A549 (cell line): ENCODE measurements around the gene TXNDC2. TPM values are rescaled to one million over a fixed set of nuclear protein-coding genes. Genes with fewer than 3 reads are reported as not detected.

Experiments used
- ATAC-seq, 2 experiments: fragments of 200-7000 bp in 1 of 2; fragments of >200 bp in 1 of 2; cut with Nextera tagmentation in 1 of 2; cut with Tn5 transposase in 1 of 2; 3 replicates each; pipeline versions ENCODE4 v1.8.0 to v1.9.1; 2018 to 2020; ENCODE audit warnings: mild to moderate bottlenecking in 1 of 2, moderate library complexity in 1 of 2
- CTCF ChIA-PET: fragments of 300-600 bp; sonication (Branson Sonifier 250); formaldehyde crosslinking; extraction: SDS; loops from one replicate; lab custom pipeline; 2021; ENCODE audit warnings: antibody characterized with exemption, inconsistent platforms; lab: Yijun Ruan, JAX
- POLR2A ChIA-PET: fragments of 350-600 bp; formaldehyde crosslinking; extraction: SDS; loops from one replicate; lab custom pipeline; 2021; ENCODE audit warnings: antibody characterized with exemption, inconsistent platforms; lab: Yijun Ruan, JAX
- DNase-seq, 2 experiments: peaks; one replicate each; pipeline versions ENCODE4 v3.0.0 to v3.0.0-alpha.2; 2011 to 2016; ENCODE audit warnings: low read depth in 1 of 2, low spot score in 1 of 2
- FAIRE-seq: peaks from 2 replicates; lab custom pipeline; 2011; peaks lifted over from hg19 to GRCh38; lab: Jason Lieb, UNC
- H3K27ac ChIP-seq, 2 experiments: fragments of >200 bp; sonication (Bioruptor Twin); formaldehyde crosslinking; 3 replicates each; pipeline ENCODE4 v1.5.1; 2016 to 2017
- H3K4me1 ChIP-seq: fragments of >200 bp; sonication (Bioruptor Twin); formaldehyde crosslinking; 3 replicates; pipeline ENCODE4 v1.6.1; 2016
- H3K4me2 ChIP-seq: fragments of >200 bp; sonication (Bioruptor Twin); formaldehyde crosslinking; 3 replicates; pipeline ENCODE4 v1.6.1; 2016
- H3K4me3 ChIP-seq: fragments of >200 bp; sonication (Bioruptor Twin); formaldehyde crosslinking; 3 replicates; pipeline ENCODE4 v1.5.1; 2016
- H3K9me3 ChIP-seq: fragments of >200 bp; sonication (Bioruptor Twin); formaldehyde crosslinking; 3 replicates; pipeline ENCODE4 v1.6.1; 2016
- BHLHE40 ChIP-seq: IDR thresholded peaks from 2 replicates; pipeline ENCODE4 v1.6.1; 2012; ENCODE audit warnings: low read depth, low read length, inconsistent platforms
- CBX8 ChIP-seq: fragments of 200-600 bp; sonication (generic); IDR thresholded peaks from 2 replicates; pipeline ENCODE4 v1.6.1; 2016
- CHD4 ChIP-seq: fragments of 200-600 bp; sonication (generic); IDR thresholded peaks from 2 replicates; pipeline ENCODE4 v1.6.1; 2016; ENCODE audit warnings: antibody characterized with exemption, mild to moderate bottlenecking, borderline replicate concordance
- HEYL ChIP-seq: fragments of 250-450 bp; sonication (Bioruptor Pico); IDR thresholded peaks from 2 replicates; pipeline ENCODE4 v1.8.0; 2021; ENCODE audit warnings: mild to moderate bottlenecking, moderate library complexity
- HOXA7 ChIP-seq: fragments of 250-450 bp; sonication (Bioruptor Pico); IDR thresholded peaks from 2 replicates; pipeline ENCODE4 v1.5.0; 2020; ENCODE audit warnings: mild to moderate bottlenecking, moderate library complexity
- JUN ChIP-seq, 2 experiments: fragments of >200 bp; sonication (Bioruptor Twin); formaldehyde crosslinking; IDR thresholded peaks; 2 replicates in 1 of 2; 3 replicates in 1 of 2; pipeline ENCODE4 v1.6.1; 2016 to 2017
- KDM1A ChIP-seq: fragments of 200-600 bp; sonication (generic); IDR thresholded peaks from 2 replicates; pipeline ENCODE4 v1.6.1; 2016; ENCODE audit warnings: low read depth, mild to moderate bottlenecking
- KDM5A ChIP-seq: fragments of 200-600 bp; sonication (generic); IDR thresholded peaks from 2 replicates; pipeline ENCODE4 v1.6.1; 2016; ENCODE audit warnings: antibody characterized with exemption, mild to moderate bottlenecking
- NFE2L2 ChIP-seq: fragments of 150-350 bp; conservative IDR thresholded peaks from 2 replicates; pipeline ENCODE4 v1.6.1; 2014; ENCODE audit warnings: low read length
- NPAS2 ChIP-seq: fragments of 250-450 bp; sonication (Bioruptor Pico); IDR thresholded peaks from 2 replicates; pipeline ENCODE4 v1.8.0; 2022; ENCODE audit warnings: mild to moderate bottlenecking, moderate library complexity, borderline replicate concordance
- POLR2A ChIP-seq: IDR thresholded peaks from 2 replicates; pipeline ENCODE4 v1.6.1; 2012; ENCODE audit warnings: mild to moderate bottlenecking, low read length
- RFX5 ChIP-seq: fragments of 450-650 bp; IDR thresholded peaks from 2 replicates; pipeline ENCODE4 v1.7.1; 2014; ENCODE audit warnings: antibody characterized with exemption, mild to moderate bottlenecking, moderate library complexity
- RNF2 ChIP-seq: fragments of 200-600 bp; sonication (generic); IDR thresholded peaks from 2 replicates; pipeline ENCODE4 v1.6.1; 2016; ENCODE audit warnings: low read depth, mild to moderate bottlenecking, antibody characterized with exemption, moderate library complexity, borderline replicate concordance
- SMC3 ChIP-seq: fragments of >200 bp; sonication (Bioruptor Twin); formaldehyde crosslinking; IDR thresholded peaks from 3 replicates; pipeline ENCODE4 v1.6.1; 2018; ENCODE audit warnings: inconsistent platforms
- WGBS: methylation state at CpG from one replicate; pipeline ENCODE4 v1.1.6; 2017; ENCODE audit errors: missing lambda C conversion rate; 5-methylcytosine and 5-hydroxymethylcytosine counted together
- polyA plus RNA-seq, 4 experiments: library from polyadenylated mRNA; depleted of rRNA in 3 of 4; stranded (reverse); fragments of >200 nt; fragmentation: RNase III in 1 of 4; extraction: RNeasy Plus Mini Kit Qiagen cat#74134 plus additional on column Dnase treatment in 1 of 4; gene quantifications; 2 replicates in 3 of 4; 3 replicates in 1 of 4; pipeline ENCODE4 v1.2.3, GENCODE V29; 2011 to 2017
- TF ChIP-seq, protein P1 (sequence below): IDR thresholded peaks from 2 replicates; pipeline ENCODE4 v1.6.1; 2012
- TF ChIP-seq, protein P2 (sequence below): fragments of 250-450 bp; sonication (Bioruptor Pico); IDR thresholded peaks from 2 replicates; pipeline ENCODE4 v1.5.0; 2021; ENCODE audit warnings: mild to moderate bottlenecking, moderate library complexity, borderline replicate concordance
- TF ChIP-seq, protein P3 (sequence below): fragments of >200 bp; sonication (Bioruptor Twin); formaldehyde crosslinking; IDR thresholded peaks from 3 replicates; pipeline ENCODE4 v1.6.1; 2016
- TF ChIP-seq, protein P4 (sequence below): IDR thresholded peaks from 2 replicates; pipeline ENCODE4 v1.6.1; 2012; ENCODE audit warnings: low read depth, borderline replicate concordance
- TF ChIP-seq, protein P5 (sequence below): fragments of 250-450 bp; sonication (Bioruptor Pico); IDR thresholded peaks from 2 replicates; pipeline ENCODE4 v1.5.0; 2020; ENCODE audit warnings: low read depth, mild to moderate bottlenecking, moderate library complexity
- TF ChIP-seq, protein P6 (sequence below): fragments of 200-600 bp; sonication (generic); IDR thresholded peaks from 2 replicates; pipeline ENCODE4 v1.6.1; 2016; ENCODE audit warnings: antibody characterized with exemption, mild to moderate bottlenecking, moderate library complexity

TXNDC2 gene
- polyA plus RNA-seq, 2 of the 4 experiments (the other 2 are of a cell fraction): 0.06 to 0.16 TPM

DNA sequence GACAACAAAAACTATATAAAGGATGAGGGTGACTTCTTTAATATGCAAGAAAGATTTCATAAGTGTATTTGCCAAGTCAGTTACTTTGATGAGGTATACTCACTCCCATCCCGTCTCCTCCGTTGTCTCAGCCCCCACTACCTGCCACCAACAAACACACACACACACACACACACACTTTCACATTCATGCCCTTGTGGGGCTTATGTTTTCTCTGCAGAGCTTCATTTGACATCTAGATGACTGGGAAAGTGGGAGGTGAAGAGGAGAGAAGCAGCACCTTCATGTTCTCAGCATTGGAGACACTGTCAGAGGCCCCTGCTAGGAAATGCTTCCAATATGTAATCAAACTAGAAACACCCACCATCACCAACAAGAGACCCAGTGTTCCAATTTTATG lies 22.5 kb upstream of the TXNDC2 start:
- H3K9me3 ChIP-seq: peaks cover 27% of the 10 kb centered on the region
- no peaks in the 10 kb centered on the region for H3K4me1 ChIP-seq
- DNase-seq (no peak), ATAC-seq (no peak), FAIRE-seq (no peak)
- peak overlapping the region in 1 of 2 experiments; percentile 49; a peak in 2 of 6 replicates for H3K27ac ChIP-seq
- no peak overlapping the region for H3K4me2 ChIP-seq
- H3K4me3 ChIP-seq: no peak overlapping the region
- ChIA-PET POLR2A (no interaction called here), CTCF (no interaction called here)
- no peak for TF ChIP-seq BHLHE40
- TF ChIP-seq HOXA7 (CRISPR knock-in tag): no peak
- TF ChIP-seq, protein P1, sequence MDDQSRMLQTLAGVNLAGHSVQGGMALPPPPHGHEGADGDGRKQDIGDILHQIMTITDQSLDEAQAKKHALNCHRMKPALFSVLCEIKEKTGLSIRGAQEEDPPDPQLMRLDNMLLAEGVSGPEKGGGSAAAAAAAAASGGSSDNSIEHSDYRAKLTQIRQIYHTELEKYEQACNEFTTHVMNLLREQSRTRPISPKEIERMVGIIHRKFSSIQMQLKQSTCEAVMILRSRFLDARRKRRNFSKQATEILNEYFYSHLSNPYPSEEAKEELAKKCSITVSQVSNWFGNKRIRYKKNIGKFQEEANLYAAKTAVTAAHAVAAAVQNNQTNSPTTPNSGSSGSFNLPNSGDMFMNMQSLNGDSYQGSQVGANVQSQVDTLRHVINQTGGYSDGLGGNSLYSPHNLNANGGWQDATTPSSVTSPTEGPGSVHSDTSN: no peak
- 54% methylated on average over 2 of the region's 2 CpGs for WGBS

DNA sequence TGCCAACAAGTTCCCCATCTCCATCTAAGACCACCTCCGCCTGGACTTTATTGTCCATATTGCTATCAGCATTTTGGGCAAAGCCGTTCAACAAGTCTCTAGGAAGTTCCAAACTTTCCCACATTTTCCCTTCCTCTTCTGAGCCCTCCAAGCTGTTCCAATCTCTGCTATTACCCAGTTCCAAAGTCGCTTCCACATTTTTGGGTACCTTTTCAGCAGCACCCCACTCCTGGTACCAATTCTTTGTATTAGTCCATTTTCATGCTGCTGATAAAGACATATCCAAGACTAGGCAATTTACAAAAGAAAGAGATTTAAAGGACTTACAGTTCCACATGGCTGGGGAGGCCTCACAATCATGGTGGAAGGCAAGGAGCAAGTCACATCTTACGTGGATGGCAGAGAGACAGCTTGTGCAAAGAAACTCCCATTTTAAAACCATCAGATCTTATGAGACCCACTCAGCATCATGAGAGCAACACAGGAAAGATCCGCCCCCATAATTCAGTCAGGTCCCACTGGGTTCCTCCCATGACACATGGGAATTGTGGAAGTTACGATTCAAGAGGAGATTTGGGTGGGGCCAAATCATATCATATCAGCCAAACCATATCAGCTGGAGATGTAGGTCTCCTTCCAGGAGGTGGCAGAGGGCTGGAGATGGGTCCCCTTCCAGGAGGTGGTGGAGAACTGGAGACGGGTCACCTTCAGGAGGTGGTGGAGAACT lies 19.8 kb upstream of the TXNDC2 start:
- DNase-seq (no peak), FAIRE-seq (no peak), ATAC-seq (no peak)
- WGBS: 95% methylated on average over 6 of the region's 7 CpGs
- TF ChIP-seq RFX5: no peak
- TF ChIP-seq, protein P2, sequence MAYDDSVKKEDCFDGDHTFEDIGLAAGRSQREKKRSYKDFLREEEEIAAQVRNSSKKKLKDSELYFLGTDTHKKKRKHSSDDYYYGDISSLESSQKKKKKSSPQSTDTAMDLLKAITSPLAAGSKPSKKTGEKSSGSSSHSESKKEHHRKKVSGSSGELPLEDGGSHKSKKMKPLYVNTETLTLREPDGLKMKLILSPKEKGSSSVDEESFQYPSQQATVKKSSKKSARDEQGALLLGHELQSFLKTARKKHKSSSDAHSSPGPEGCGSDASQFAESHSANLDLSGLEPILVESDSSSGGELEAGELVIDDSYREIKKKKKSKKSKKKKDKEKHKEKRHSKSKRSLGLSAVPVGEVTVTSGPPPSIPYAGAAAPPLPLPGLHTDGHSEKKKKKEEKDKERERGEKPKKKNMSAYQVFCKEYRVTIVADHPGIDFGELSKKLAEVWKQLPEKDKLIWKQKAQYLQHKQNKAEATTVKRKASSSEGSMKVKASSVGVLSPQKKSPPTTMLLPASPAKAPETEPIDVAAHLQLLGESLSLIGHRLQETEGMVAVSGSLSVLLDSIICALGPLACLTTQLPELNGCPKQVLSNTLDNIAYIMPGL (CRISPR knock-in tag): no peak
- TF ChIP-seq, protein P3, sequence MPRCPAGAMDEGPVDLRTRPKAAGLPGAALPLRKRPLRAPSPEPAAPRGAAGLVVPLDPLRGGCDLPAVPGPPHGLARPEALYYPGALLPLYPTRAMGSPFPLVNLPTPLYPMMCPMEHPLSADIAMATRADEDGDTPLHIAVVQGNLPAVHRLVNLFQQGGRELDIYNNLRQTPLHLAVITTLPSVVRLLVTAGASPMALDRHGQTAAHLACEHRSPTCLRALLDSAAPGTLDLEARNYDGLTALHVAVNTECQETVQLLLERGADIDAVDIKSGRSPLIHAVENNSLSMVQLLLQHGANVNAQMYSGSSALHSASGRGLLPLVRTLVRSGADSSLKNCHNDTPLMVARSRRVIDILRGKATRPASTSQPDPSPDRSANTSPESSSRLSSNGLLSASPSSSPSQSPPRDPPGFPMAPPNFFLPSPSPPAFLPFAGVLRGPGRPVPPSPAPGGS: no peak
- no peak for TF ChIP-seq NFE2L2
- no peak for TF ChIP-seq SMC3
- TF ChIP-seq, protein P4, sequence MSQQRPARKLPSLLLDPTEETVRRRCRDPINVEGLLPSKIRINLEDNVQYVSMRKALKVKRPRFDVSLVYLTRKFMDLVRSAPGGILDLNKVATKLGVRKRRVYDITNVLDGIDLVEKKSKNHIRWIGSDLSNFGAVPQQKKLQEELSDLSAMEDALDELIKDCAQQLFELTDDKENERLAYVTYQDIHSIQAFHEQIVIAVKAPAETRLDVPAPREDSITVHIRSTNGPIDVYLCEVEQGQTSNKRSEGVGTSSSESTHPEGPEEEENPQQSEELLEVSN: no peak
- no peak for TF ChIP-seq JUN (IDR thresholded peaks at IDR 0.05)
- no peak for TF ChIP-seq RNF2
- TF ChIP-seq, protein P5, sequence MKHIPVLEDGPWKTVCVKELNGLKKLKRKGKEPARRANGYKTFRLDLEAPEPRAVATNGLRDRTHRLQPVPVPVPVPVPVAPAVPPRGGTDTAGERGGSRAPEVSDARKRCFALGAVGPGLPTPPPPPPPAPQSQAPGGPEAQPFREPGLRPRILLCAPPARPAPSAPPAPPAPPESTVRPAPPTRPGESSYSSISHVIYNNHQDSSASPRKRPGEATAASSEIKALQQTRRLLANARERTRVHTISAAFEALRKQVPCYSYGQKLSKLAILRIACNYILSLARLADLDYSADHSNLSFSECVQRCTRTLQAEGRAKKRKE (CRISPR knock-in tag): no peak
- TF ChIP-seq POLR2A: no peak
- no peak for TF ChIP-seq HEYL (CRISPR knock-in tag)
- TF ChIP-seq KDM5A: no peak
- no peak for TF ChIP-seq CHD4
- TF ChIP-seq, protein P6, sequence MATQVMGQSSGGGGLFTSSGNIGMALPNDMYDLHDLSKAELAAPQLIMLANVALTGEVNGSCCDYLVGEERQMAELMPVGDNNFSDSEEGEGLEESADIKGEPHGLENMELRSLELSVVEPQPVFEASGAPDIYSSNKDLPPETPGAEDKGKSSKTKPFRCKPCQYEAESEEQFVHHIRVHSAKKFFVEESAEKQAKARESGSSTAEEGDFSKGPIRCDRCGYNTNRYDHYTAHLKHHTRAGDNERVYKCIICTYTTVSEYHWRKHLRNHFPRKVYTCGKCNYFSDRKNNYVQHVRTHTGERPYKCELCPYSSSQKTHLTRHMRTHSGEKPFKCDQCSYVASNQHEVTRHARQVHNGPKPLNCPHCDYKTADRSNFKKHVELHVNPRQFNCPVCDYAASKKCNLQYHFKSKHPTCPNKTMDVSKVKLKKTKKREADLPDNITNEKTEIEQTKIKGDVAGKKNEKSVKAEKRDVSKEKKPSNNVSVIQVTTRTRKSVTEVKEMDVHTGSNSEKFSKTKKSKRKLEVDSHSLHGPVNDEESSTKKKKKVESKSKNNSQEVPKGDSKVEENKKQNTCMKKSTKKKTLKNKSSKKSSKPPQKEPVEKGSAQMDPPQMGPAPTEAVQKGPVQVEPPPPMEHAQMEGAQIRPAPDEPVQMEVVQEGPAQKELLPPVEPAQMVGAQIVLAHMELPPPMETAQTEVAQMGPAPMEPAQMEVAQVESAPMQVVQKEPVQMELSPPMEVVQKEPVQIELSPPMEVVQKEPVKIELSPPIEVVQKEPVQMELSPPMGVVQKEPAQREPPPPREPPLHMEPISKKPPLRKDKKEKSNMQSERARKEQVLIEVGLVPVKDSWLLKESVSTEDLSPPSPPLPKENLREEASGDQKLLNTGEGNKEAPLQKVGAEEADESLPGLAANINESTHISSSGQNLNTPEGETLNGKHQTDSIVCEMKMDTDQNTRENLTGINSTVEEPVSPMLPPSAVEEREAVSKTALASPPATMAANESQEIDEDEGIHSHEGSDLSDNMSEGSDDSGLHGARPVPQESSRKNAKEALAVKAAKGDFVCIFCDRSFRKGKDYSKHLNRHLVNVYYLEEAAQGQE: no peak
- TF ChIP-seq CBX8: no peak
- no peak for TF ChIP-seq KDM1A
- no peak for TF ChIP-seq NPAS2
- CTCF ChIA-PET: interaction anchor here (0.7 kb wide), 1 partner anchor 15 kb away, joined by 3 read pairs; no protein-coding TSS in a partner anchor
- POLR2A ChIA-PET: no interaction called here
- H3K27ac ChIP-seq: peak overlapping the region in 1 of 2 experiments; percentile 34; a peak in 1 of 6 replicates
- H3K9me3 ChIP-seq: peaks cover 27% of the 10 kb centered on the region
- H3K4me3 ChIP-seq: no peak overlapping the region
- H3K4me1 ChIP-seq: peaks cover 26% of the 10 kb centered on the region
- H3K4me2 ChIP-seq: no peak overlapping the region
